GDM1 (cell line): ENCODE data around the gene LIPT2.
A peak's percentile ranks its signal among the peaks of the same experiment; 100 is the strongest.

Source experiments
- DNase-seq: peaks from one replicate; lab custom pipeline; 2025; lab: John Stamatoyannopoulos, UW

Gene LIPT2

DNA sequence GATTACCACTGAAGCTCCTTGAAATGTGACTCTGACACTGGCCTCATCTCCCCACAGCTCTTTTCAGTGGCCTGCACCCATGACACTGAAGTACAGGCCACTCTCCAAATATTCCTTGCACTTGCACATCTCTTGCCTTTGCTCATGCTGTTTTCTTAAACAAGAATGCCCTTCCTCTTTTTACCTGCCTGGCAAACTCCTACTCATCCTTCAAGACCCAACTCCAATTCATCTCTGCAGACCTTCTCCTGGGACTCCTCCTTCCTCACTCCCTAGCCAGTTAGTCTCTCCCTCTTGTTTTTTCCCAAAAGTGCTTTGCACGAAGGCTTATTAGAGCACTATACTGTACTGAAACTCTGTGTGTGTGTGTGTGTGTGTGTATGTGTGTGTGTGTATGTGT lies 28.8 kb downstream of the LIPT2 start:
- DNase-seq = peak; percentile 7

DNA sequence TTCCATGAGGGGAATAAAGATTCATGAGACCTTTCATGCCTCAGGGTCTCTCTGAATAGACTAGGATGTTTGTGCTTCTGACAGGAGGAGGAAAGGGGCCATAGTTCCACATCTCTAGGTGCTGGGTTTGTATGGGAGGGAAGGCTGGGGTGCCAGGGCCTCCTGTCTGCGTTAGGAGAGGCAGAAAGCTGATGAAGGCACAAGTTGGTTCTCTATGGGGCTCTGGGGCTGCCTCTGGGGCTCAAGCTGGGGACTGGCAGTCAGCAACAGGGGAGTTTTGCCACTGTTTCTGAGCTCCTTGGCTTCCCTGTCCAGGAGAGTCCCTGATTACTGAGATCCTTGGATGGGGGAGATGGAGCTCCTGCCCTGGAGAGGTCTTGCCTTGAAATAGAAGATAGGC lies 30.3 kb downstream of the LIPT2 start:
- no peak for DNase-seq

GRCh38 chr11:74462631-74463030 lies 30.9 kb downstream of the LIPT2 start:
- no peak for DNase-seq

- peak; percentile 14 for DNase-seq
Measured at GRCh38 chr11:74462009-74462408, 31.5 kb downstream of the LIPT2 start.

DNA sequence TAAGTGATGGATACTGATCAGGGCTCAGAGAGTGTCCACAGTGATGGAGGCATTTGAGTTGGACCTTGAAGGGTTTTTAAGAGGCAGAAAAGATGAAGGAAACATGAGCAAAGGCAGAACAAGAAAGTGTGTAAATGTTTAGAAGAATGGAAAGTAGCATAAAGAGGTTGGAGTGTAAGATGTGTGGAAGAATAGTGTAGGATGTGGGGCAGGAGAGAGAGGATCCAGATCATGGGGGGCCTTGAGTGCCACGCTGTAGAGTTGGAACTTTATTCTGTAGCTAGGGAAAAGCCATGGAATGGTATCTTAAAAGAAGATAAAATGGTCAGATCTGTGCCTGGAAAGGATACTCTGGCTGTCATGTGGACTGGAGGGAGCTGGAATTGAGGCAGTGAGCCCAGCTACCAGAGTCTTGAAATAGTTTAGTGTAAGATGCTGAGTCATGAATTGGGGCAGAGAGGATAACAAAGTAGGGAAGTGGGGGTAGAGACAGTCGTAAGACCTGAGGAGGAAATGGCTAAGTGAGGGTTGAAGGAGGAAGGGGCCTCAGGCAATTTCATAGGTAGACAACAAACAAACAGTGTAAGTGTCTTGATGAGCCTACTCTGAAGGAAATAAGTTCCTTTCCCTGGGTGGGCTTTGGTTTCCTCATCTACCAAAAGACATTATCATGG lies 32.9 kb downstream of the LIPT2 start:
- DNase-seq = peak; percentile 71

DNA sequence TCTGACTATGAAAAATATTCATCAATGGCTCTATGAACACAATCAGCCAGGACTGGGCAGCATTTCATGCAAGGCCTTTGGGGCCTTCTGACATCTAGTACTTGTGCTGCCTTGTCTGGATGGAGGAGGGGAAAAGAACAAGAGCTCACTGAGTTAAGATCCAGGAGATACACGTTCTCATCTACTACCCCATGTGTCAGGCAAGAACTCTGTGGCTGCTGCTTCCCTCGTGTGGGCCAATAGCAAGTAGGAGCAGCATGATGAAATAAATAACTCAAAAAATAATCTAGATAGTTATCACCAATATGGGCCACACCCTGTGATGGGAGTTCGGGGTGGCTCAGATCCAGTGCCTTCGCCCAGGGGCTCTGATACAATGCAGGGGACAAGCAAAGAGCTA lies 33.5 kb downstream of the LIPT2 start:
- DNase-seq = no peak

DNA sequence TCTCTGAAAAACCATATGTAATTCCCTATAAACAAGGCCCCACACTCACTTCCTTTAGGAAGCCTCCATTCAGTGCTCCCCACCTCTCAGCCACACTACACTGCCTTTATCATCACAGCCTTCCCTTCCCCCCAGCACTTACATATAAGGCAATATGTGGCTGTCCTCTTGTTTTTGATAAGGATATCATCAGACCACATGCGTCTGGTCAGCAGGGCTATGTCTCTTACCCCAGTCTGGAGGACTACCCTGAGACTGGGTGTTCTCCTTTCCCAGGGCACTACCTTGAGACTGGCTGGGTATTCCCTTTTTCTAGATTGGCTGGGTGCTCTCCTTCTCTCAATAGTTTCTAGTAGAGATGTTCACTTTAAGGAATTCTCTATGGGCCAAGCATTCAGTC lies 33.9 kb downstream of the LIPT2 start:
- DNase-seq = no peak

DNA sequence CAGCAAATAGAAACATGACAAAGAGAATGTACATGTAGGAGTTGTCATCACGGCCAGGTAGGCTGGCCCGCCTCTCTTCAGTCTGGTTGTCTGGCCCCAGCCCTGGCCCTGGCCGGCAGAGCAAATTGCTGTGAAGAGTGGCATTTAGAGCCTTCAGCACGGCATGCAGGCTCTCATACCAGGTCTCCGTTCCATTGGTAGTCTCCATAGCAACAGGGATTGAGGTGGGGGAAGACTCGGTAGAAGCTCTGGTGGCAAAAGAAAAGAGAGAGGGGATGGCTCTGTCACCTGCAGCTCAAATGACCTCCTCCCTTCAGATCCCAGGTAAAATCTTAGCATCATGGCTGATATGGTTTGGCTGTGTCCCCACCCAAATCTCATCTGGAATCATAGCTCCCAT lies 36.2 kb downstream of the LIPT2 start:
- no peak for DNase-seq

- DNase-seq = peak; percentile 50
Measured at GRCh38 chr11:74453373-74453975, 40.0 kb downstream of the LIPT2 start.

GRCh38 chr11:74452366-74452765 lies 41.2 kb downstream of the LIPT2 start:
- no peak for DNase-seq

GRCh38 chr11:74450318-74450717 lies 43.2 kb downstream of the LIPT2 start:
- no peak for DNase-seq

DNA sequence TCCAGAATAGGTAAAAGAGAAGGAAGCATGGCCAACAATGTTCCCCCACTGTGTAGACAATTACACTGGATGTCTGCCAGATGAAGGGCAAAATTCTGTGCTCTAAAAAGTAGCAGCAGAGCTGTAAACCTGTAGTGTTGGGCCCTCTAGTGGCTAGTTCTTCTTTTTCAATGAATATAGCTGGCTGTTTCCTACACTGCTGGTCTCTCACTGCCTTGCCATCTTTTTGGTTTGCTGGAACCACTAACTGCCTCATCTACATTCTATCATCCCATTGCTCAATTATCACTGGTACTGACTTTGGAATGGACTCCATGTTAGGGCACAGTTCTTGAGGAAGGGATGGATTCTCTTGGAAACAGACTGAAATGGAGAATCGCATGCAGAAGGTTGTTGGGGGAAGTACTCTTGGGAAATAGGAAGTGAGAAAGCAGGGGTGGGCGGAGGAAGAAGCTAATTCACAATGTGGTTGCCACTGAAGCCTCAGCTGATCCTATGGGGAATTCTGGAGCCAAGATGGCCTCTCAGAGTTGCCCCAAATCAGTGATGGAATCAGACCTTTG lies 44.1 kb downstream of the LIPT2 start:
- DNase-seq = peak; percentile 57

DNA sequence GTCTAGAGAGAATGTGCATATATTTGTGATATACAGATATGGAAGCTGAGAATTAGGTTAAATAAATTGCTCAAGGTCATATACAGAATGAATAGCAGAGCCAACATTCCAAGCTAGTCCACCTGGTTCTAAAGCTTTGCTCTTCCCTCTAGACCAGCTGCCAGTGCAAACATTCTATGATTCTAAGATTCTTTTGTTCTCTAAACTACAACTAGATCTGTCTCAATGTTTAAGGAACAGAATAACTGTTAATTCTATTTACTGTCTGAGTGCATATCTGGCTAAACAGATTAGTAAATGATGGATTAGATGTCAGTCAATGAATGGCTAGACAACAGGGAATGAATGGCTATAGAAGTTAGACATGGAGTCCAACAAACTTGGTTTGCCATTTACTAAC lies 45.8 kb downstream of the LIPT2 start:
- DNase-seq = no peak

GRCh38 chr11:74446532-74446938 lies 47.0 kb downstream of the LIPT2 start:
- DNase-seq = no peak

- no peak for DNase-seq
Measured at GRCh38 chr11:74444173-74444826, 49.2 kb downstream of the LIPT2 start.

DNA sequence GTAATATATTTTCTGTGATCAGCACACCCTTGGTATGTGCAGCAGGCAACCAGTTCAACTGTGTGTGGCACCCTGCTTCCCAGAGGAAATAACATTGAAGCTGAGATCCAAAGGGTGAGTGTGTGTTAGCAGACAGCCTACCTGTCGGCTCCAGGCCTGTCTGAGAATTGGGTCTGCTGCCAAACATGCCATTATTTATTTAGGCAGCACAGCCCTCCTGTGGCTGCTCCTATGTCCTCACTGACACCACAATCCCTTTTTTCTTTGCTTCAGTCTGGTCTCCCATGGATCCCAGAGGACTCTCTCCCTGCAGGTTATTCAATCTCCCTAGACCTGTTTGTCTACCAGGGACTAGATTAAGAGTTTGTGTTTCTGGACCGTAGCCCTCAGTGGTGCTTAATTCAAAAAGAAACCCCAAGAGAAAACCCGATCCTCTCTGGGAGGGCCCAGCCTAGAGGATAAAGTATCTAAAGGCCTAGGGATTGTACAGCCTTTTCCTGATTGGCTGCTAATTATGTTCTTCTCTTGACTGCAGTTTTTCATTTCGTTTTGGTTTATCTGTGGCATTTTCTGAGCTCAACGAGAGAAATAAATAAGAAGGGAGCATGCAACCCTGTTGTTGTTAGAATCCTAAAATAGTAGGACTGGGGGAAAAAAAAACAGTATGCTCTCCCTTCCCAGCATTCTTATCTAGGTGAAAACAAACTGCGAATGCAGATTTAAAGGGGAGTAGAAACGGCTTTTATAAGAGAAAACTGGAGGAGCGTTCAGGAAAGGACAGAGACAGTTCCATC lies 50.3 kb downstream of the LIPT2 start:
- DNase-seq = no peak

DNA sequence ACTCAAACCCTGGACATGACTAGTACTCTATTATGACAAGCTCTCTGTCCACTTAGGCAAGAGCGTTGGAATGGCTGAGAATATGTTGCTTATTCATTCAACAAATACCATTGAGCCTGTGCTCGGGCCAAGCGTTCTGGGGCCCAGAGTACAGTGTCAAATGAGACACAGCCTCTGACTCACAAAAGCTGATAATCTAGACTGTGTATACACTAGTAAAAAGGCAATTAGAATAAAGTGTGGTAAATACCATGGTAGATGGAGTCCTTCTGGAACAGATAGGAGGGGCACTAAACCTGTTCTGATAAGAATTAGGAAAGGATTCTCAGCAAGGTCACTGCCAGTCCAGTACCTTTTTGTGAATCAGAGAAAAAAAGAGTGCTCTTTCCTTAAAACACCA lies 50.9 kb downstream of the LIPT2 start:
- no peak for DNase-seq
